H1 (cell line): ENCODE data around the gene MUC13. TPM values are rescaled to one million over a fixed set of nuclear protein-coding genes. Genes with fewer than 3 reads are reported as not detected.
"Not testable (repeated sequence)": the region's sequence is repeated elsewhere in the genome, so short reads cannot be mapped to it uniquely, and the experiment has no call there.

Experiments
- CTCF ChIA-PET: fragments of 300-600 bp; sonication (Branson Sonifier 250); formaldehyde crosslinking; loops from one replicate; lab custom pipeline; 2021; ENCODE audit not compliant: partially characterized antibody; lab: Charles Lee
- POLR2A ChIA-PET: fragments of 300-600 bp; sonication (Branson Sonifier 250); formaldehyde crosslinking; loops from one replicate; lab custom pipeline; 2021; ENCODE audit warnings: inconsistent platforms; ENCODE audit not compliant: partially characterized antibody; lab: Charles Lee
- DNase-seq, 2 experiments: peaks; one replicate each; pipeline versions ENCODE4 v3.0.0 to v3.0.0-alpha.2; 2010 to 2022; ENCODE audit warnings: low spot score in 2 of 2, low read depth in 1 of 2, mixed read lengths in 1 of 2
- FAIRE-seq: peaks from 2 replicates; lab custom pipeline; 2011; peaks lifted over from hg19 to GRCh38; lab: Jason Lieb, UNC
- H2AFZ ChIP-seq: 2 replicates; pipeline ENCODE4 v1.8.1; 2012; ENCODE audit warnings: low read length, inconsistent platforms
- H2AK5ac ChIP-seq: 2 replicates; pipeline ENCODE4 v1.6.1; 2013; ENCODE audit warnings: low read depth, low read length
- H2BK120ac ChIP-seq: replicated peaks from 2 replicates; pipeline ENCODE3; 2013; ENCODE audit warnings: low read depth, low read length, inconsistent platforms
- H2BK12ac ChIP-seq: 2 replicates; pipeline ENCODE4 v1.6.1; 2013; ENCODE audit warnings: low read depth, low read length
- H2BK15ac ChIP-seq: 2 replicates; pipeline ENCODE4 v1.6.1; 2013; ENCODE audit warnings: low read length
- H2BK20ac ChIP-seq: 2 replicates; pipeline ENCODE4 v1.6.1; 2013; ENCODE audit warnings: low read length
- H2BK5ac ChIP-seq: 2 replicates; pipeline ENCODE4 v1.6.1; 2013; ENCODE audit warnings: low read depth, low read length
- H3K14ac ChIP-seq: 2 replicates; pipeline ENCODE4 v1.6.1; 2013; ENCODE audit warnings: inconsistent platforms; ENCODE audit not compliant: insufficient read length
- H3K18ac ChIP-seq: 2 replicates; pipeline ENCODE4 v1.6.1; 2013; ENCODE audit warnings: low read length; ENCODE audit errors: extremely low read depth
- H3K23ac ChIP-seq: 2 replicates; pipeline ENCODE4 v1.6.1; 2013; ENCODE audit warnings: inconsistent platforms; ENCODE audit not compliant: insufficient read length
- H3K23me2 ChIP-seq: 2 replicates; pipeline ENCODE4 v1.6.1; 2013; ENCODE audit warnings: low read depth, low read length
- H3K27ac ChIP-seq: 2 replicates; pipeline ENCODE4 v1.6.1; 2011; ENCODE audit warnings: low read depth, low read length, inconsistent platforms
- H3K27me3 ChIP-seq, 4 experiments: replicated peaks in 1 of 4; 1 replicate in 1 of 4; 2 replicates in 3 of 4; pipeline versions ENCODE4 v1.6.1 to v1.8.1; 2011 to 2013; ENCODE audit warnings: low read length in 3 of 4, mild to moderate bottlenecking in 3 of 4, inconsistent platforms in 2 of 4, mixed read lengths in 2 of 4, moderate library complexity in 1 of 4; ENCODE audit not compliant: control insufficient read depth in 3 of 4, insufficient read depth in 3 of 4; ENCODE audit errors: extremely low read depth in 1 of 4
- H3K36me3 ChIP-seq, 4 experiments: 2 replicates each; pipeline versions ENCODE4 v1.6.1 to v1.8.1; 2011 to 2013; ENCODE audit warnings: mild to moderate bottlenecking in 4 of 4, low read length in 3 of 4, moderate library complexity in 2 of 4, control low read depth in 1 of 4, inconsistent platforms in 1 of 4; ENCODE audit not compliant: insufficient read depth in 4 of 4, control insufficient read depth in 2 of 4
- H3K4ac ChIP-seq: replicated peaks from 2 replicates; pipeline ENCODE3; 2013; ENCODE audit warnings: low read length, low read depth, mixed read lengths, inconsistent platforms; ENCODE audit not compliant: insufficient read length
- H3K4me1 ChIP-seq, 4 experiments: replicated peaks in 1 of 4; 1 replicate in 1 of 4; 2 replicates in 3 of 4; pipeline versions ENCODE4 v1.6.1 to v1.8.1; 2011 to 2013; ENCODE audit warnings: low read length in 3 of 4, inconsistent platforms in 2 of 4, mixed read lengths in 1 of 4; ENCODE audit not compliant: insufficient read depth in 4 of 4, control insufficient read depth in 3 of 4
- H3K4me2 ChIP-seq, 2 experiments: 2 replicates each; pipeline versions ENCODE4 v1.6.1 to v1.8.1; 2011 to 2013; ENCODE audit warnings: low read depth in 2 of 2, low read length in 2 of 2, control low read depth in 1 of 2, inconsistent platforms in 1 of 2, mild to moderate bottlenecking in 1 of 2; ENCODE audit not compliant: insufficient read depth in 1 of 2
- H3K4me3 ChIP-seq, 4 experiments: fragments of 200-600, 300-600 bp in 1 of 4; sonication (generic), shearing (Covaris generic), sonication (Bioruptor Twin) in 1 of 4; 2 replicates each; pipeline versions ENCODE4 v1.5.1 to v1.8.1; 2011 to 2016; ENCODE audit warnings: low read length in 4 of 4, low read depth in 3 of 4, control low read depth in 2 of 4, inconsistent platforms in 2 of 4, mild to moderate bottlenecking in 2 of 4, mixed read lengths in 1 of 4, moderate library complexity in 1 of 4; ENCODE audit not compliant: insufficient read depth in 2 of 4; ENCODE audit errors: extremely low read depth in 1 of 4
- H3K56ac ChIP-seq: replicated peaks from 2 replicates; pipeline ENCODE3; 2013; ENCODE audit warnings: low read depth, mild to moderate bottlenecking, mixed read lengths, low read length, inconsistent platforms; ENCODE audit not compliant: insufficient read length
- H3K79me1 ChIP-seq: 2 replicates; pipeline ENCODE4 v1.6.1; 2013; ENCODE audit warnings: low read depth, low read length, control low read depth
- H3K79me2 ChIP-seq, 2 experiments: 2 replicates each; pipeline versions ENCODE4 v1.6.1 to v1.8.1; 2012 to 2013; ENCODE audit warnings: low read length in 2 of 2, mild to moderate bottlenecking in 2 of 2, inconsistent platforms in 1 of 2; ENCODE audit not compliant: insufficient read depth in 2 of 2, control insufficient read depth in 1 of 2
- H3K9ac ChIP-seq, 4 experiments: replicated peaks in 1 of 4; 1 replicate in 1 of 4; 2 replicates in 3 of 4; pipeline versions ENCODE4 v1.6.1 to v1.8.1; 2011 to 2013; ENCODE audit warnings: low read depth in 3 of 4, low read length in 3 of 4, control low read depth in 2 of 4, mild to moderate bottlenecking in 2 of 4, moderate library complexity in 2 of 4, inconsistent platforms in 1 of 4; ENCODE audit errors: extremely low read depth in 1 of 4
- H3K9me3 ChIP-seq, 2 experiments: 2 replicates each; pipeline versions ENCODE4 v1.6.1 to v1.8.1; 2012 to 2013; ENCODE audit warnings: mild to moderate bottlenecking in 2 of 2, moderate library complexity in 2 of 2, control low read depth in 1 of 2, inconsistent platforms in 1 of 2, low read depth in 1 of 2, low read length in 1 of 2, mixed read lengths in 1 of 2; ENCODE audit not compliant: insufficient read depth in 2 of 2
- H4K20me1 ChIP-seq, 2 experiments: replicated peaks in 1 of 2; 2 replicates each; pipeline versions ENCODE3 to v1.8.1; 2011 to 2013; ENCODE audit warnings: inconsistent platforms in 2 of 2, low read length in 2 of 2, mild to moderate bottlenecking in 1 of 2; ENCODE audit not compliant: insufficient read depth in 2 of 2, control insufficient read depth in 1 of 2
- H4K5ac ChIP-seq: 2 replicates; pipeline ENCODE4 v1.6.1; 2013; ENCODE audit warnings: low read length, low read depth, mixed read lengths, inconsistent platforms; ENCODE audit not compliant: insufficient read length
- H4K8ac ChIP-seq: 2 replicates; pipeline ENCODE4 v1.8.0; 2013; ENCODE audit warnings: mild to moderate bottlenecking, moderate library complexity, low read length, inconsistent platforms; ENCODE audit not compliant: insufficient read depth; ENCODE audit errors: extremely low read depth
- H4K91ac ChIP-seq: replicated peaks from 2 replicates; pipeline ENCODE3; 2013; ENCODE audit warnings: low read length, mixed read lengths, inconsistent platforms; ENCODE audit not compliant: insufficient read length
- WGBS, 2 experiments: shearing (Covaris generic) in 1 of 2; methylation state at CpG; one replicate each; pipeline versions ENCODE4 v1.1.6 to v1.1.7; 2013 to 2015; ENCODE audit warnings: low lambda C conversion rate in 2 of 2, mixed read lengths in 2 of 2, inconsistent platforms in 1 of 2, low coverage in 1 of 2, missing lambda C conversion rate in 1 of 2; ENCODE audit not compliant: insufficient replicate concordance in 2 of 2, insufficient coverage in 1 of 2, insufficient read length in 1 of 2; ENCODE audit errors: extremely low coverage in 1 of 2, missing lambda C conversion rate in 1 of 2; 5-methylcytosine and 5-hydroxymethylcytosine counted together
- polyA plus RNA-seq, 7 experiments: library from polyadenylated mRNA; depleted of rRNA in 3 of 7; stranded (reverse) in 5 of 7; unstranded in 2 of 7; fragments of >200 nt in 5 of 7; fragments of 200-250 nt in 2 of 7; gene quantifications; 1 replicate in 5 of 7; 2 replicates in 1 of 7; 4 replicates in 1 of 7; pipeline versions ENCODE4 v1.2.1 to v1.2.3, GENCODE V29; 2011 to 2013; ENCODE audit warnings: missing spikeins in 2 of 7, mixed read lengths in 2 of 7
- total RNA-seq: library from RNA; stranded (reverse); fragmentation: NEBNext Ultra II Directional; extraction: Animal tissue kit (Norgen Biotek cat#: 25700); gene quantifications from 2 replicates; pipeline ENCODE4 v1.2.1, GENCODE V29; 2021

Gene MUC13
- total and polyA plus RNA-seq, 2 of the 8 experiments (the other 6 are each of a cell fraction or from before 2014, with no cell fraction given), result not detected

DNA sequence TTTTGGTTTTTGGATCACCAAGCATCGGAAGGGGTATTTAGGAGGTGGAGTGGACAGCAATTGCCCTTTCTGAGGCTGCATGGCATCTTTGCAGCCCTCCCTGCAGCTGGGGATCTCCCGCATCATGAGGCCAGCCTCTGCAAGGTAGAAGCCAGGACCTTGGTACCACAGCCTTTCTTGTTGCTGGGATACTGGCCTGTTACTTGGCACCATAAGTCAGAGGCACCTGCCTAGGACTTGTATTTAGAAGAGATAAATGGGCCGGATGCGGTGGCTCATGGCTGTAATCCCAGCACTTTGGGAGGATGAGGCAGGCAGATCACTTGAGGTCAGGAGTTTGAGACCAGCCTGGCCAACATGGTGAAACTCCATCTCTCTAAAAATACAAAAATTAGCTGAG, 23.4 kb upstream of the MUC13 start:
- H3K4me3 ChIP-seq, H2BK20ac ChIP-seq, H3K79me2 ChIP-seq, H2BK5ac ChIP-seq, POLR2A ChIA-PET, H2AFZ ChIP-seq, H3K36me3 ChIP-seq, DNase-seq, H2BK12ac ChIP-seq, H4K5ac ChIP-seq, H3K4ac ChIP-seq, H3K9me3 ChIP-seq, FAIRE-seq, H2BK120ac ChIP-seq, H3K23ac ChIP-seq, CTCF ChIA-PET, H4K20me1 ChIP-seq, H2BK15ac ChIP-seq, H3K4me2 ChIP-seq, H2AK5ac ChIP-seq, H3K18ac ChIP-seq, H3K27ac ChIP-seq, H3K14ac ChIP-seq, H3K23me2 ChIP-seq, H3K9ac ChIP-seq, H3K4me1 ChIP-seq, H4K91ac ChIP-seq, H3K27me3 ChIP-seq, H4K8ac ChIP-seq, H3K79me1 ChIP-seq, H3K56ac ChIP-seq: not testable (repeated sequence)
- 92% methylated on average over 4 of the region's 4 CpGs; no CpG with 5 or more reads in 1 of the 2 experiments for WGBS, 2 experiments
